A549 (cell line): ENCODE results near the gene TNNT2. TPM values are rescaled to one million over a fixed set of nuclear protein-coding genes. Genes with fewer than 3 reads are reported as not detected.

Experiments used
- ATAC-seq, 2 experiments: fragments of 200-7000 bp in 1 of 2; fragments of >200 bp in 1 of 2; cut with Nextera tagmentation in 1 of 2; cut with Tn5 transposase in 1 of 2; 3 replicates each; pipeline versions ENCODE4 v1.8.0 to v1.9.1; 2018 to 2020; ENCODE audit warnings: mild to moderate bottlenecking in 1 of 2, moderate library complexity in 1 of 2
- CTCF ChIA-PET: fragments of 300-600 bp; sonication (Branson Sonifier 250); formaldehyde crosslinking; extraction: SDS; loops from one replicate; lab custom pipeline; 2021; ENCODE audit warnings: antibody characterized with exemption, inconsistent platforms; lab: Yijun Ruan, JAX
- POLR2A ChIA-PET: fragments of 350-600 bp; formaldehyde crosslinking; extraction: SDS; loops from one replicate; lab custom pipeline; 2021; ENCODE audit warnings: antibody characterized with exemption, inconsistent platforms; lab: Yijun Ruan, JAX
- DNase-seq, 2 experiments: peaks; one replicate each; pipeline versions ENCODE4 v3.0.0 to v3.0.0-alpha.2; 2011 to 2016; ENCODE audit warnings: low read depth in 1 of 2, low spot score in 1 of 2
- FAIRE-seq: peaks from 2 replicates; lab custom pipeline; 2011; peaks lifted over from hg19 to GRCh38; lab: Jason Lieb, UNC
- H3K27ac ChIP-seq, 2 experiments: fragments of >200 bp; sonication (Bioruptor Twin); formaldehyde crosslinking; 3 replicates each; pipeline ENCODE4 v1.5.1; 2016 to 2017
- H3K4me1 ChIP-seq: fragments of >200 bp; sonication (Bioruptor Twin); formaldehyde crosslinking; 3 replicates; pipeline ENCODE4 v1.6.1; 2016
- H3K4me2 ChIP-seq: fragments of >200 bp; sonication (Bioruptor Twin); formaldehyde crosslinking; 3 replicates; pipeline ENCODE4 v1.6.1; 2016
- H3K4me3 ChIP-seq: fragments of >200 bp; sonication (Bioruptor Twin); formaldehyde crosslinking; 3 replicates; pipeline ENCODE4 v1.5.1; 2016
- H3K9me3 ChIP-seq: fragments of >200 bp; sonication (Bioruptor Twin); formaldehyde crosslinking; 3 replicates; pipeline ENCODE4 v1.6.1; 2016
- CBX2 ChIP-seq: fragments of 200-600 bp; sonication (generic); IDR thresholded peaks from 2 replicates; pipeline ENCODE4 v1.6.1; 2016; ENCODE audit warnings: low read depth, mild to moderate bottlenecking, borderline replicate concordance
- ELK1 ChIP-seq: fragments of 150-350 bp; IDR thresholded peaks from 2 replicates; pipeline ENCODE4 v1.6.1; 2014; ENCODE audit warnings: low read depth, mild to moderate bottlenecking, low read length
- FOSB ChIP-seq: fragments of 250-450 bp; sonication (Bioruptor Pico); IDR thresholded peaks from 2 replicates; pipeline ENCODE4 v1.5.0; 2020; ENCODE audit warnings: mild to moderate bottlenecking, moderate library complexity
- FOSL2 ChIP-seq, 2 experiments: fragments of 450-650 bp in 1 of 2; fragments of >200 bp in 1 of 2; sonication (Bioruptor Twin) in 1 of 2; formaldehyde crosslinking; IDR thresholded peaks; 2 replicates each; pipeline versions ENCODE4 v1.5.0 to v1.6.1; 2016 to 2020; ENCODE audit warnings: mild to moderate bottlenecking in 1 of 2, moderate library complexity in 1 of 2
- FOXS1 ChIP-seq: fragments of 250-450 bp; sonication (Bioruptor Pico); IDR thresholded peaks from 2 replicates; pipeline ENCODE4 v1.5.0; 2020; ENCODE audit warnings: mild to moderate bottlenecking, moderate library complexity
- GATA3 ChIP-seq: IDR thresholded peaks from 2 replicates; pipeline ENCODE4 v1.6.1; 2012; ENCODE audit warnings: borderline replicate concordance
- KDM1A ChIP-seq: fragments of 200-600 bp; sonication (generic); IDR thresholded peaks from 2 replicates; pipeline ENCODE4 v1.6.1; 2016; ENCODE audit warnings: low read depth, mild to moderate bottlenecking
- MYC ChIP-seq: IDR thresholded peaks from 2 replicates; pipeline ENCODE4 v1.6.1; 2012; ENCODE audit warnings: mild to moderate bottlenecking, inconsistent platforms, low read length, improper control_type of control experiment, borderline replicate concordance
- NFE2L2 ChIP-seq: fragments of 150-350 bp; conservative IDR thresholded peaks from 2 replicates; pipeline ENCODE4 v1.6.1; 2014; ENCODE audit warnings: low read length
- POLR2AphosphoS2 ChIP-seq: conservative IDR thresholded peaks from 2 replicates; pipeline ENCODE4 v1.6.1; 2012; ENCODE audit warnings: low read length, improper control_type of control experiment, inconsistent platforms
- REST ChIP-seq: fragments of 200-600 bp; sonication (generic); IDR thresholded peaks from 2 replicates; pipeline ENCODE4 v1.6.1; 2016; ENCODE audit warnings: antibody characterized with exemption, mild to moderate bottlenecking, moderate library complexity
- TFCP2L1 ChIP-seq: fragments of 250-450 bp; sonication (Bioruptor Pico); IDR thresholded peaks from 2 replicates; pipeline ENCODE4 v1.5.0; 2021; ENCODE audit warnings: mild to moderate bottlenecking
- ZC3H11A ChIP-seq: fragments of 450-650 bp; IDR thresholded peaks from 2 replicates; pipeline ENCODE4 v1.6.1; 2014; ENCODE audit warnings: antibody characterized with exemption, mild to moderate bottlenecking
- ZNF302 ChIP-seq: fragments of 250-450 bp; sonication (Bioruptor Pico); IDR thresholded peaks from 2 replicates; pipeline ENCODE4 v1.9.0; 2021; ENCODE audit warnings: inconsistent platforms, mild to moderate bottlenecking, moderate library complexity
- ZSCAN20 ChIP-seq: fragments of 250-450 bp; sonication (Bioruptor Pico); IDR thresholded peaks from 2 replicates; pipeline ENCODE4 v1.8.0; 2022; ENCODE audit warnings: mild to moderate bottlenecking, moderate library complexity
- WGBS: methylation state at CpG from one replicate; pipeline ENCODE4 v1.1.6; 2017; ENCODE audit errors: missing lambda C conversion rate; 5-methylcytosine and 5-hydroxymethylcytosine counted together
- polyA plus RNA-seq, 4 experiments: library from polyadenylated mRNA; depleted of rRNA in 3 of 4; stranded (reverse); fragments of >200 nt; fragmentation: RNase III in 1 of 4; extraction: RNeasy Plus Mini Kit Qiagen cat#74134 plus additional on column Dnase treatment in 1 of 4; gene quantifications; 2 replicates in 3 of 4; 3 replicates in 1 of 4; pipeline ENCODE4 v1.2.3, GENCODE V29; 2011 to 2017

The TNNT2 gene
- polyA plus RNA-seq, 2 of the 4 experiments (the other 2 are of a cell fraction) = 0.09 TPM; not detected in 1

- ChIA-PET CTCF (interaction anchor here (0.8 to 17.3 kb wide), 7 partner anchors 8 to 205 kb away, joined by 3 to 480 read pairs (median 4); no protein-coding TSS in a partner anchor), POLR2A (no interaction called here)
- no peak overlapping the region for H3K27ac ChIP-seq
- no peak overlapping the region for H3K4me3 ChIP-seq
- DNase-seq (no peak), FAIRE-seq (no peak), ATAC-seq (no peak)
- 74% methylated on average over 3 of the region's 4 CpGs for WGBS
- peaks cover 3% of the 10 kb centered on the region; the same call in 1 of the 3 replicates for H3K4me1 ChIP-seq
- H3K4me2 ChIP-seq = no peak overlapping the region
- TF ChIP-seq NFE2L2 (no peak), KDM1A (no peak), MYC (no peak), ZC3H11A (no peak), FOSB (CRISPR knock-in tag) (no peak), FOXS1 (CRISPR knock-in tag) (no peak), TFCP2L1 (CRISPR knock-in tag) (no peak), ZNF302 (no peak), POLR2AphosphoS2 (no peak), CBX2 (no peak)
- no peaks in the 10 kb centered on the region for H3K9me3 ChIP-seq
Observed at GRCh38 chr1:201354901-201355295, 22.6 kb downstream of the TNNT2 start.

GRCh38 chr1:201354151-201354900, 23.2 kb downstream of the TNNT2 start:
- 82% methylated on average over 7 of the region's 9 CpGs for WGBS
- CTCF ChIA-PET = interaction anchor here (0.9 to 17.3 kb wide), 6 partner anchors 7 to 103 kb away, joined by 3 to 480 read pairs (median 6); no protein-coding TSS in a partner anchor
- POLR2A ChIA-PET = no interaction called here

More at GRCh38 chr1:201354151-201354900, 23.2 kb downstream of the TNNT2 start:
- Histone ChIP-seq H3K4me3 (no peak overlapping the region), H3K4me1 (peaks cover 3% of the 10 kb centered on the region; the same call in 1 of the 3 replicates), H3K27ac (no peak overlapping the region), H3K4me2 (no peak overlapping the region), H3K9me3 (no peaks in the 10 kb centered on the region)
- FAIRE-seq (no peak), ATAC-seq (no peak), DNase-seq (no peak)
- TF ChIP-seq ELK1 (no peak), ZSCAN20 (CRISPR knock-in tag) (no peak), GATA3 (no peak), FOSL2 (IDR thresholded peaks at IDR 0.05) (no peak), FOSL2 (CRISPR knock-in tag; IDR thresholded peaks at IDR 0.05) (no peak), REST (no peak)
